ENCODE data around the gene HIPK2.

HIPK2 gene

DNA sequence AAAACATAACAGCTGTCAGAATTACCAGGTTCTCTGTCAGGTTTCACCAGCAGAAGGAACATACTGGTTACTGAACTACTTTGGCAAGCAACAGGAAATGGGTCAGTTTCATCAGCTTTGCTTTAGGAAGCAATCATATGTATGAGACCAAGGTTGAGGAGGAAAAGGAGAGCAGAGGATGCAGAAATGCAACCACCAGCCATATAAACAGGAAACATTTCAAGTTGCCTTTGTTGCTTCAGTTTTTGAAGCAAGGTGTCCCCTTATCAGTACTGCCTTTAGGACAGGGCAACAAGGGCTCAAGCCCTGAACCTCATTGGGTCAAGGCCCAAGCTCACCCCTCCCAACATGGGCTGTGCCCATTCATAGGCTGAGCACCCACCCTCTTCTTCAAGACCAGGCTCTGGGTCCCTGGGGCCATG, 10.2 kb downstream of the HIPK2 start:
- no peaks in the 10 kb centered on the region for H3K9me3 ChIP-seq (ENCODE audit: insufficient read depth, low read length, severe bottlenecking)
- H3K27ac ChIP-seq (ENCODE audit: low read length): peak overlapping the region; percentile 60
- H3K4me3 ChIP-seq (ENCODE audit: low read depth in 1 of 2, low read length in 2 of 2): no peak overlapping the region; a peak in 1 of 4 replicates
- peaks cover 23% of the 10 kb centered on the region for H3K4me1 ChIP-seq (ENCODE audit: insufficient read depth, low read length)
- ATAC-seq (ENCODE audit: insufficient read depth, low read depth) (peak; percentile 92), DNase-seq (peak; percentile 45)
- no peak overlapping the region for H2AFZ ChIP-seq (ENCODE audit: low read depth, low read length)
- no peaks in the 10 kb centered on the region for H3K27me3 ChIP-seq (ENCODE audit: insufficient read depth, low read length, poor library complexity)
- H3K79me2 ChIP-seq (ENCODE audit: insufficient read depth, low read length): no peaks in the 10 kb centered on the region
- no peak for TF ChIP-seq EZH2 (IDR thresholded peaks at IDR 0.05; ENCODE audit: borderline replicate concordance, low read depth, low read length, severe bottlenecking)
- no peak for TF ChIP-seq CTCF (IDR thresholded peaks at IDR 0.05; ENCODE audit: borderline replicate concordance, extremely low read depth, low read length, poor library complexity, severe bottlenecking)
- peak overlapping the region; percentile 24; the same call in 1 of the 2 replicates for H3K4me2 ChIP-seq (ENCODE audit: insufficient read depth, low read length)
- no peak overlapping the region for H3K9ac ChIP-seq (ENCODE audit: low read depth, low read length)
- no peaks in the 10 kb centered on the region for H3K36me3 ChIP-seq (ENCODE audit: insufficient read depth, low read length)
- peaks cover 3% of the 10 kb centered on the region; the same call in 1 of the 2 replicates for H4K20me1 ChIP-seq (ENCODE audit: insufficient read depth, low read length)

- Histone ChIP-seq H3K36me3 (ENCODE audit: insufficient read depth, low read length) (no peaks in the 10 kb centered on the region), H3K4me3 (ENCODE audit: low read depth in 1 of 2, low read length in 2 of 2) (no peak overlapping the region), H3K9me3 (ENCODE audit: insufficient read depth, low read length, severe bottlenecking) (no peaks in the 10 kb centered on the region), H3K27ac (ENCODE audit: low read length) (no peak overlapping the region), H3K27me3 (ENCODE audit: insufficient read depth, low read length, poor library complexity) (no peaks in the 10 kb centered on the region), H4K20me1 (ENCODE audit: insufficient read depth, low read length) (peaks cover 3% of the 10 kb centered on the region; the same call in 1 of the 2 replicates), H3K9ac (ENCODE audit: low read depth, low read length) (no peak overlapping the region), H3K4me2 (ENCODE audit: insufficient read depth, low read length) (no peak overlapping the region), H2AFZ (ENCODE audit: low read depth, low read length) (no peak overlapping the region), H3K79me2 (ENCODE audit: insufficient read depth, low read length) (0 out of 2 replicates have a peak, but pooled peaks cover 2% of the 10 kb centered on the region), H3K4me1 (ENCODE audit: insufficient read depth, low read length) (peaks cover 23% of the 10 kb centered on the region)
- DNase-seq (no peak), ATAC-seq (ENCODE audit: insufficient read depth, low read depth) (no peak)
- TF ChIP-seq EZH2 (IDR thresholded peaks at IDR 0.05; ENCODE audit: borderline replicate concordance, low read depth, low read length, severe bottlenecking): no peak
These were observed 12.7 kb downstream of the HIPK2 start for GRCh38 chr7:139765143-139765542.

DNA sequence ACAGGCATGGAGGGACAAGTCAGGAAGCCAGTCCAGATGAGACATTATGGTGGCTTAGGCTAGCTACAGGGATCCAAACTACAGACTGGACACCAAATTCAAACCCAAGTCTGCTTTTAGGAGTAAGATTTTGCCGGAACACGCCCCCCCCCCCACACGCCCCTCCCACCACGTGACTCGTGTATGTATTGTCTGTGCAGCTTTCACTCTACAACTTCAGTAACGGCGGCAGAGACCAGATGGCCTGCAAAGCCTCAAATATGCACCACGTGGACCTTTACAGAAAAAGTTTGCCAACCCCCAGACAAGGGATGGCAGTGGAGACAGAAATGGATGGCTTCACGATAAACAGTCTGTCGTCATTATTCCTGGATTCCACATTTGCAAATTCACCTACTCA, 14.5 kb downstream of the HIPK2 start:
- Histone ChIP-seq H3K4me2 (ENCODE audit: insufficient read depth, low read length) (no peak overlapping the region), H3K9me3 (ENCODE audit: insufficient read depth, low read length, severe bottlenecking) (no peaks in the 10 kb centered on the region), H3K4me1 (ENCODE audit: insufficient read depth, low read length) (peaks cover 13% of the 10 kb centered on the region), H2AFZ (ENCODE audit: low read depth, low read length) (no peak overlapping the region), H3K27ac (ENCODE audit: low read length) (no peak overlapping the region), H3K79me2 (ENCODE audit: insufficient read depth, low read length) (0 out of 2 replicates have a peak, but pooled peaks cover 2% of the 10 kb centered on the region), H3K27me3 (ENCODE audit: insufficient read depth, low read length, poor library complexity) (no peaks in the 10 kb centered on the region), H3K4me3 (ENCODE audit: low read depth in 1 of 2, low read length in 2 of 2) (no peak overlapping the region), H3K9ac (ENCODE audit: low read depth, low read length) (no peak overlapping the region), H4K20me1 (ENCODE audit: insufficient read depth, low read length) (peaks cover 3% of the 10 kb centered on the region; the same call in 1 of the 2 replicates), H3K36me3 (ENCODE audit: insufficient read depth, low read length) (no peaks in the 10 kb centered on the region)
- TF ChIP-seq EZH2 (IDR thresholded peaks at IDR 0.05; ENCODE audit: borderline replicate concordance, low read depth, low read length, severe bottlenecking): no peak
- no peak for TF ChIP-seq CTCF (IDR thresholded peaks at IDR 0.05; ENCODE audit: borderline replicate concordance, extremely low read depth, low read length, poor library complexity, severe bottlenecking)
- ATAC-seq (ENCODE audit: insufficient read depth, low read depth) (no peak), DNase-seq (no peak)

DNA sequence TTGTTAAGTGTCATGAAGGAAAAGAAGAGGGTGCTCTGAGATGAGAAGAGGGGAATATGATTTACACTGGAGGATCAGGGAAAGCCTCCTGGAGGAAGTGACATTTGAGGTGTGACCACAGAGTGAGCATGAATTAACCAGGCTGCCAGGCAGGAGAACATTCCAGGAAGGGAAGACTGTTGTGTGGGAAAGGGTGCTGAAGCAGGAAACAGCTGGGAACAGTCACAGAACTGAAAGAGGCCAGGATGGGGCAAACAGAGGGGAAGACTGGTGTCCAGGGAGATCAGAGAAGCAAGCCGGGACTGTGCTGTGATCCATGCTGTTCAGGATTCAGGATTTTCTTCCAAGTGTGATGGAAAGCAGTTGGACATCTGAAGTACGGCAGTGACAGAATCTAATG, 14.9 kb downstream of the HIPK2 start:
- no peak for ATAC-seq (ENCODE audit: insufficient read depth, low read depth)
- Histone ChIP-seq H3K27ac (ENCODE audit: low read length) (no peak overlapping the region), H2AFZ (ENCODE audit: low read depth, low read length) (no peak overlapping the region), H3K4me2 (ENCODE audit: insufficient read depth, low read length) (no peak overlapping the region), H3K9me3 (ENCODE audit: insufficient read depth, low read length, severe bottlenecking) (no peaks in the 10 kb centered on the region), H3K27me3 (ENCODE audit: insufficient read depth, low read length, poor library complexity) (no peaks in the 10 kb centered on the region), H4K20me1 (ENCODE audit: insufficient read depth, low read length) (peaks cover 3% of the 10 kb centered on the region; the same call in 1 of the 2 replicates), H3K4me1 (ENCODE audit: insufficient read depth, low read length) (peaks cover 9% of the 10 kb centered on the region), H3K4me3 (ENCODE audit: low read depth in 1 of 2, low read length in 2 of 2) (no peak overlapping the region), H3K79me2 (ENCODE audit: insufficient read depth, low read length) (0 out of 2 replicates have a peak, but pooled peaks cover 2% of the 10 kb centered on the region), H3K9ac (ENCODE audit: low read depth, low read length) (no peak overlapping the region), H3K36me3 (ENCODE audit: insufficient read depth, low read length) (no peaks in the 10 kb centered on the region)
- DNase-seq: no peak
- no peak for TF ChIP-seq EZH2 (IDR thresholded peaks at IDR 0.05; ENCODE audit: borderline replicate concordance, low read depth, low read length, severe bottlenecking)
- TF ChIP-seq CTCF (IDR thresholded peaks at IDR 0.05; ENCODE audit: borderline replicate concordance, extremely low read depth, low read length, poor library complexity, severe bottlenecking): no peak

Measured in DND-41 (cell line).